ENCODE results near the gene PCDH12.

PCDH12 gene

DNA sequence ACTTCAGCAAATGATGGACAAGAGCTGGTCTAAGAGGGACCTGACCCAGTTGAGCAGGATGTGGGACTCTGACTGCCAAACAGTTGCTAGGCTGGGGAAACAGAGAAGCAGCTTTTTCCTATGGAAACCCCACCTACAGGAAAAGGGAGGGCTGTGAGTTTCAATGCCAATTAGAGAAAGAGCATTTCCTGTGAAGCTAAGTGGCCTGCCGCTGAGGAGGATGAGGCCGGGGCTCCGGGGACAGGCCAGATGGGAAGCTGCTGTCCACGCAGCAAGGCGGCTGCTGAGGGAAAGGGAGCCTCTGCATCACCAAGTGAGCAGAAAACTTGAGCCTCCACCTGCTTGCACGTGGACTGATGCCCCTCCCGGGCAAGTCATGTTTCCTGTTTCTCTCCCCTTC lies at the start of gene PCDH12:
Gene PCDH12 (minus strand): TSS at position 90 of the 400 bp plus-strand sequence. CDS start 351 bp downstream, outside the sequence.
- no peak for DNase-seq

DNA sequence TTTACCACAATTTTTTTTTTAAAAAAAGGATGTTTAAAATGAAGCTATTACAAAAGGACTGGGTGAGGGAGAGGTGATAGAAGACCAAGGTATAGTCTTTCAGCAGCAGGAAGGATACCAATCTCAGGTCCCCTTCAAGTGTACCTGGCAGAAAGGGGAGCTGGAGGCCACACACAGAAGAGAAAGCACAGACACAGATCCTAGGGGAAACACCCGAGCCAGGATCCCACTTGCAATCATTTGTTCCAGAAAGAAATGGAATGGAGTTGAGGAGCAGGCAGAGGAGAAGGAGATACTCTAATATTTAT lies 49.2 kb upstream of the PCDH12 start:
- no peak for DNase-seq

DNA sequence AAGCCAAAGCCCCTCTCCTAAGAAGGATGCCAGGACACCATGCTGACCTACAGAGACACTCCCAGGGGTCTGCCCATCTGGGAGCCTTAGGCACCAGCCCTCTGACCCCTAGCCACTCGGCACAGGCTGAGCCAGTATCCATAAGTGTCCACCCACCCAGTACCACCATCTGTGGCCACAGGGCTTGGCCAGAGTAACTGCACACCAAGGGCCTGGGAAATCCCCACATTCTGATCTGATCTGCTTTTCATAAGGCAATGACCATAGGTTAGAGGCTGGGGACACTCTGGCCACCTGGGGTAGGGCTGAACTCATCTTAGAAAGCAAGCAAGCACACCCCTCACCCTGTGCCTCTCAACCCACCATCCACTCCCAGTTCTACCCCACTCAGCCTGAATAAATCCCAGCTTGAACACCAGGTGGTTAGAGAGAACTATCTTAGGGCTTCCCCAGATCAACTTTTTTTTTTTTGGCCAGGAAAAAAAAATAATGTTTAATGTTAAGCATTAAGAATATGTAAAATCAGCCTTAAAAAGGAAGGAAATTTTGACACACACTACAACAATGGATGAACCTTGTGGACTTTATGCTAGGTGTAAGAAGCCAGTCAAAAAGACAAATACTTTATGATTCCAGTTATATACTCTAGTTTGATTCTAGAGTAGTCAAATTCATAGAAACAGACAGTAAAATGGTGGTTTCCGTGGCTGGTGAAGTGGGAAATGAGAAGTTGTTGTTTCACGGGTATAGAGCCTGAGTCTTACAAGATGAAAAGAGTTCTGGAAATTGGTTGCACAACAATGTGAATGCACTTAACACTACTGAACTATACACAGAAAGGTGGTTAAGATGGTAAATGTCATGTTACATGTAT lies 48.6 kb upstream of the PCDH12 start:
- no peak for DNase-seq

DNA sequence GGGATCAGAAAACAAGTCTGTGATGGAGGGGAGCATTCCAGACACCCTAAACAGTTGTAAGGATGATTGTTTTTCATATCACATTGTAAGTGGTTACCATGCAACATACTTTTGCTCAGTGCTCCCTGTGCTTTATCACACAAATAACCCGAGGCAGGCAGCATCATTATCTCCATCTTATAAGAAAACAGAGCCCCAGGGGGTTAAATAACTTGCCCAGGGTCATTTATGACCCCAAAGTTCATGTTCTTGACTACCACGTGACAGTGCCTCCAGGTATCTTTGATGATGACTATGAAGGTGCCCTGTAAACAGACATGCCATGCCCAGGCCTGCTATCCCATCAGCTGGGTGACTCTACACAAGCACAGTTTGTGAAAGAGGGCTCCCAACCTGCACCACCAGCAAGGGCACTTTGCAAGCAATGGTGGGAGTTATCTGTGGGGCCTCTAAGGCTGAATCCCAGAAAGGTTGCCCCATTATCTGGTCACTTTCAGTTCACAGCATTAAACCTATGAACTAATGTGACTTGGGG lies 45.3 kb upstream of the PCDH12 start:
- no peak for DNase-seq

GRCh38 chr5:142000704-142001484 lies 42.9 kb upstream of the PCDH12 start:
- no peak for DNase-seq

- DNase-seq: no peak
Measured at GRCh38 chr5:142000173-142000572, 42.2 kb upstream of the PCDH12 start.

DNA sequence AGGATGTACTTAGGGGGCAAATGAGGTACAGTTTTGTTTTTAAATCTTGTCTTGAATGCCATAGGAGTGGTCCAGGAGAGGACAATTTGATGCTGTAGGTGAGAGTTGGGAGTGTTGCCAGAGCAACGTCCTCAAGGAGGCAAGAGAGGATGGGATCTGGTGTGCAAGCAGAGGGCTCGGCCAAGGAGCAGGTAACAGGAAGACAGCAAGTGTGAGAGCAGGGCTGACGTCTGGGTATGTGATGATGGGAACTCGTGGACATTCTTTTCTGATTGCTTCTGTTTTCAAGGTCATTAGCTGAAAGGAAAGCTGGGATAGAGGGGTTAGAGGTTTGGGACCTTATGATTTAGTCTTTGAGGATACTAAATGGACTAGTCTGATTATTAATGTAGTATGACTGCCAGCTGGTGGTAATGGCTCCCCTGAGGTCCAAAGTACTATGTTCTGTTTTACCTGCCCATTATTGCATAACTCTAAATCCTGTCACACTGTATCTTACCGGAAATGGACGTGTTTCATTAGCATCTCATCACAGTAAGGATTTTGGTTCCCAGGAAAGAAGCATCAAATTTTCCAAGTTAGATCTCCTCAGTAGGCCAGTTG lies 39.5 kb upstream of the PCDH12 start:
- DNase-seq: no peak

DNA sequence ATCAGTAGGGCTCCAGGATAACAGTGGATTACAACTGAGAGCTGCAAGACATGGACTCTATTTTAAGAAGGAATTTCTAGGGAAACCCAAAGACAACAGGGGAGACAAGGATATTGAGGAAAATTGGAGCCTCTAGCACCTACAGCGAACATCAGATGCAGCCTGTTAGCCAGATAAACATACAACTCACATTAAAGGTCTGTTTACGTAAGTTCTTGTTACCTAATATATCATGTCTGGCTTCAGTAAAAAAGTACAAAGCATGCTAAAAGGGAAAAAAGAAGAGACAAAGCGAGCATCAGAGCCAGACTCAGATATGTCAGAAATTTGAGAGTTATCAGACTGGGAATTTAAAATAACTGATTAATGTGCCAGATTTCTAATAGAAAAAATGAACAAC lies 37.7 kb upstream of the PCDH12 start:
- no peak for DNase-seq

GRCh38 chr5:141994511-141995136 lies 36.6 kb upstream of the PCDH12 start:
- no peak for DNase-seq

DNA sequence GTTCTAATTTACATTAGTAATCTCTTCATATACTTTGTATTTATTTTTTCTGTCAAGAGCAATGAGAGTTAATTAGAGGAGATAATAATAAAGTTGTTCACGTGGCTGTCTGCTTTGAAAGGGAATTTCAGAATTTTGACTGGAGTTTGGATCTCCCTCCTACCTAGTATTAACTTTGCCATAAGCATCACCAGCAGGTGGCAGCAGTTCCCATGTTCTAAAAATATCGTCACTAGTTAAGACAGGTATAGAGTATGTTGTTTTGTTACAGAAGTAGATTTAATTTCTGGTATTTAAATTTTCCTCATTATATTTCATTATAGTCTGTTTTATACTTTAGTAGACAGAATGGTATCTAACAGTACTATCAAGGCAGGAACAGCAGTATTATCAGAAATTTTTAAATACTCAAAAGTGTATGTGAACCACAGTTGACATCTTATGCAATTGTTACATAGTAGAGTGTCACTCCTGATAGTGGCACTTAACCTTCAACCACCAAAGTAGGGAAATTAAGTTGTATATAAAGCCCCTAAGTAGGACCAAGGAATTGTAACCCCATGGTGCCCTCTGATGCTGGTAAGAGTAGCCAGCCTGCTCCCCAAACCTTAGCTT lies 34.5 kb upstream of the PCDH12 start:
- no peak for DNase-seq

- no peak for DNase-seq
Measured at GRCh38 chr5:141989720-141990119, 31.7 kb upstream of the PCDH12 start.

GRCh38 chr5:141986072-141986471 lies 28.1 kb upstream of the PCDH12 start:
- no peak for DNase-seq

- DNase-seq: no peak
Measured at GRCh38 chr5:141982626-141983025, 24.6 kb upstream of the PCDH12 start.

- no peak for DNase-seq
Measured at GRCh38 chr5:141978389-141978788, 20.4 kb upstream of the PCDH12 start.

DNA sequence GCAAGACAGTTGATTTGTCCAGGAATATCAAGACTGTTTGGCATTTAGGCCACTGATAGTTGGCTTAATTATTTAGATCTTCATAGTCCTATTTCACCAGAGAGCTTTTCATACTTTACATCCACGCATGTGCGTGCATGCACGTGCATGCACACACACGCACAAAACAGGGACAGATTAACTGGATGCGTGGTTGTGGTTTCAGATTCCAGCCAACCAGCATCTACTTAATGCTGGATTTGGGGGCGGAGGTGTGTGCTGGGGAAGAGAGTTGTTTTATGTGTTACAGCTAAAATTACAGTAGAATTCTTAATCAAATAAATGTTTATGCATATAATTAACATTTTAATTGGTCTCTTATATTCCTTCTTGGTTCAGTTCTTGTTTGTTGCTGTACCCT lies 18.2 kb upstream of the PCDH12 start:
- DNase-seq: no peak

GRCh38 chr5:141973871-141974595 lies 16.0 kb upstream of the PCDH12 start:
- DNase-seq: no peak

GRCh38 chr5:141969783-141970771 lies 12.1 kb upstream of the PCDH12 start:
- DNase-seq: no peak

- no peak for DNase-seq
Measured at GRCh38 chr5:141968914-141969608, 11.1 kb upstream of the PCDH12 start, which contains the start of gene RNF14. Gene RNF14 (plus strand): TSS chr5:141969105. CDS start chr5:141973589, 4,484 bp downstream.

DNA sequence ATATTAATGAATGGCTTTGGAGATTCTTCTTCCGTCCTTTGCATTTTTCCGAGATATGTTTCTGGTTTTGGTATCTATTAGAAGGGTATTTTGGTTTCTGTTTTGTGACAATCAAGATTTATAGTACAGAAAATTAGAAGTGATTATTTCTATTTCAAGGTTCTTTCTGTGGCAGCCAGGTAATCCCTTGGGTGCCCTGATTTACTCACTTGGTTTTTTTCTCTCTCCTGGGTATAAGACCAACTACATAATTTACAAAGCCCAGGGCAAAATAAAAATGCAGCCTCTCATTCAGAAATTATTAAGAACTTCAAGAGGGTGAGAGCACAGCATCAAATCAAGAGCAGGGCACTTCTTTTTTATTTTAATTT lies 8.9 kb upstream of the PCDH12 start:
- no peak for DNase-seq
